ENCODE data around the gene HAUS7.

DNA sequence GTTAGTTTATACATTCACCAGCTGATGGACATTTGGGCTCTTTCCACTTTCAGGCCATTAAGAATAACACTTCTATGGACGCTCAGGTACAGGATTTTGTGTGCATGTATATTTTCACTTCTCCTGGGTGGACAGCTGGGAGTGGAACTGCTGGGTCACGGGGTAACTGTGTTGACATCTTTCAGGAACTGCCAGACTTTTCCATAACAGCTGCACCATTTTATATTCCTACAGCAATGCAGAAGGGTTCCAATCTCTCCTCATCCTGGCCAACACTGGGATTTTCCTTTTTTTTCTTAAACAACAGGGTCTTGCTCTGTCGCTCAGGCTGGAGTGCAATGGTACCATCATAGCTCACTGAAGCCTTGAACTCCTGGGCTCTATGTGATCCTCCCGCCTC is 11.9 kb downstream of the HAUS7 start:
- TF ChIP-seq, protein P1, sequence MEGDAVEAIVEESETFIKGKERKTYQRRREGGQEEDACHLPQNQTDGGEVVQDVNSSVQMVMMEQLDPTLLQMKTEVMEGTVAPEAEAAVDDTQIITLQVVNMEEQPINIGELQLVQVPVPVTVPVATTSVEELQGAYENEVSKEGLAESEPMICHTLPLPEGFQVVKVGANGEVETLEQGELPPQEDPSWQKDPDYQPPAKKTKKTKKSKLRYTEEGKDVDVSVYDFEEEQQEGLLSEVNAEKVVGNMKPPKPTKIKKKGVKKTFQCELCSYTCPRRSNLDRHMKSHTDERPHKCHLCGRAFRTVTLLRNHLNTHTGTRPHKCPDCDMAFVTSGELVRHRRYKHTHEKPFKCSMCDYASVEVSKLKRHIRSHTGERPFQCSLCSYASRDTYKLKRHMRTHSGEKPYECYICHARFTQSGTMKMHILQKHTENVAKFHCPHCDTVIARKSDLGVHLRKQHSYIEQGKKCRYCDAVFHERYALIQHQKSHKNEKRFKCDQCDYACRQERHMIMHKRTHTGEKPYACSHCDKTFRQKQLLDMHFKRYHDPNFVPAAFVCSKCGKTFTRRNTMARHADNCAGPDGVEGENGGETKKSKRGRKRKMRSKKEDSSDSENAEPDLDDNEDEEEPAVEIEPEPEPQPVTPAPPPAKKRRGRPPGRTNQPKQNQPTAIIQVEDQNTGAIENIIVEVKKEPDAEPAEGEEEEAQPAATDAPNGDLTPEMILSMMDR (IDR thresholded peaks at IDR 0.05): no peak
- no peak for TF ChIP-seq POLR2A (IDR thresholded peaks at IDR 0.05)

Measured in thyroid gland (tissue), 4 donors.